ENCODE measurements around the gene KIF6. TPM values are rescaled to one million over a fixed set of nuclear protein-coding genes. Genes with fewer than 3 reads are reported as not detected.

The KIF6 gene
- total RNA-seq, 1 donor from 2014 or later, result 0.24 TPM

Other genes starting within 250 kb of the KIF6 start
- gene DAAM2, start 67.0 kb upstream of the KIF6 start, total RNA-seq, result 2.3 TPM
- gene MOCS1, start 209.1 kb upstream of the KIF6 start, total RNA-seq, result 4.3 TPM